Measurements from ENCODE around the gene SLC4A9. TPM values are rescaled to one million over a fixed set of nuclear protein-coding genes. Genes with fewer than 3 reads are reported as not detected.

The SLC4A9 gene
- total and polyA plus RNA-seq, 9 donors, result 0.13 TPM; not detected in 8

DNA sequence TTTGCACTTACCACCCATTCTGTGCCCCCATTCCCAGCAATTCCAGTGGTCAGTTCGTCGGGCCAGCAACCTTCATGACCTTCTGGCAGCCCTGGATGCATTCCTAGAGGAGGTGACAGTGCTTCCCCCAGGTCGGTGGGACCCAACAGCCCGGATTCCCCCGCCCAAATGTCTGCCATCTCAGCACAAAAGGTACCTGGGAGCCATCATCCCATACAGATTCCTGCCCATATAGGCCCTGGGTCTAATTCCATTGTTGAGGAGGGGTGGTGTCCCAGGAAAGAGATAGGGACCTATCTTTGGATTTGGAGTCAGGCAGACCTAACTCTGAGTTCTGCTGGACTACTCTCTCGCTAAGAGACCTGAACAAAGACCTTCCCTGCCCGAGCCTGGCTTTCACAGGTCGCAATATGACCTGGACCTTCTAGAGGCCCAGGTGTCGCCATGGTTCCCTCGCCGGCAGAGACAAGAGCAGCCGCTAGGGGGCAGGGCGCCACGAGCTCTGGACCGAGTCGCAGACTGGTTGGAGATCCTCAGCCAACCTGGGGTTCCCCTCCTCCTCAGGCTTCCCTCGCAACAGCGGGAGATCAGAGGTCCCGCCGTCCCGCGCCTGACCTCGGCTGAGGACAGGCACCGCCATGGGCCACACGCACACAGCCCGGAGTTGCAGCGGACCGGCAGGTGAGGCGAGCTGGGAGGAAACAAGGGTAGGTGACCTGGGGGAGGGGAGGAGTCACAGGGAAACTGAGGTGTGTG is 3.1 kb downstream of the SLC4A9 start:
- Histone ChIP-seq H3K4me1 (ENCODE audit: insufficient read depth) (no peaks in the 10 kb centered on the region), H3K36me3 (no peaks in the 10 kb centered on the region), H3K27ac (no peak overlapping the region), H3K9me3 (no peaks in the 10 kb centered on the region), H3K4me3 (no peak overlapping the region), H3K27me3 (no peaks in the 10 kb centered on the region)
- 8 to 11% (median 10%) methylated on average over 29 of the region's 29 CpGs for WGBS, 3 donors
- intact Hi-C loops (cut with DNase I), result loop anchor here in 2 of 4 donors (10.0 kb wide), 2 partner anchors 352 to 372 kb away; no protein-coding TSS in a partner anchor
- TF ChIP-seq, protein P1, sequence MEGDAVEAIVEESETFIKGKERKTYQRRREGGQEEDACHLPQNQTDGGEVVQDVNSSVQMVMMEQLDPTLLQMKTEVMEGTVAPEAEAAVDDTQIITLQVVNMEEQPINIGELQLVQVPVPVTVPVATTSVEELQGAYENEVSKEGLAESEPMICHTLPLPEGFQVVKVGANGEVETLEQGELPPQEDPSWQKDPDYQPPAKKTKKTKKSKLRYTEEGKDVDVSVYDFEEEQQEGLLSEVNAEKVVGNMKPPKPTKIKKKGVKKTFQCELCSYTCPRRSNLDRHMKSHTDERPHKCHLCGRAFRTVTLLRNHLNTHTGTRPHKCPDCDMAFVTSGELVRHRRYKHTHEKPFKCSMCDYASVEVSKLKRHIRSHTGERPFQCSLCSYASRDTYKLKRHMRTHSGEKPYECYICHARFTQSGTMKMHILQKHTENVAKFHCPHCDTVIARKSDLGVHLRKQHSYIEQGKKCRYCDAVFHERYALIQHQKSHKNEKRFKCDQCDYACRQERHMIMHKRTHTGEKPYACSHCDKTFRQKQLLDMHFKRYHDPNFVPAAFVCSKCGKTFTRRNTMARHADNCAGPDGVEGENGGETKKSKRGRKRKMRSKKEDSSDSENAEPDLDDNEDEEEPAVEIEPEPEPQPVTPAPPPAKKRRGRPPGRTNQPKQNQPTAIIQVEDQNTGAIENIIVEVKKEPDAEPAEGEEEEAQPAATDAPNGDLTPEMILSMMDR (IDR thresholded peaks at IDR 0.05), result peak; percentile 64 to 93 (median 78)
- TF ChIP-seq POLR2A (IDR thresholded peaks at IDR 0.05), result no peak
- peak; percentile 59 to 83 (median 78) for DNase-seq

DNA sequence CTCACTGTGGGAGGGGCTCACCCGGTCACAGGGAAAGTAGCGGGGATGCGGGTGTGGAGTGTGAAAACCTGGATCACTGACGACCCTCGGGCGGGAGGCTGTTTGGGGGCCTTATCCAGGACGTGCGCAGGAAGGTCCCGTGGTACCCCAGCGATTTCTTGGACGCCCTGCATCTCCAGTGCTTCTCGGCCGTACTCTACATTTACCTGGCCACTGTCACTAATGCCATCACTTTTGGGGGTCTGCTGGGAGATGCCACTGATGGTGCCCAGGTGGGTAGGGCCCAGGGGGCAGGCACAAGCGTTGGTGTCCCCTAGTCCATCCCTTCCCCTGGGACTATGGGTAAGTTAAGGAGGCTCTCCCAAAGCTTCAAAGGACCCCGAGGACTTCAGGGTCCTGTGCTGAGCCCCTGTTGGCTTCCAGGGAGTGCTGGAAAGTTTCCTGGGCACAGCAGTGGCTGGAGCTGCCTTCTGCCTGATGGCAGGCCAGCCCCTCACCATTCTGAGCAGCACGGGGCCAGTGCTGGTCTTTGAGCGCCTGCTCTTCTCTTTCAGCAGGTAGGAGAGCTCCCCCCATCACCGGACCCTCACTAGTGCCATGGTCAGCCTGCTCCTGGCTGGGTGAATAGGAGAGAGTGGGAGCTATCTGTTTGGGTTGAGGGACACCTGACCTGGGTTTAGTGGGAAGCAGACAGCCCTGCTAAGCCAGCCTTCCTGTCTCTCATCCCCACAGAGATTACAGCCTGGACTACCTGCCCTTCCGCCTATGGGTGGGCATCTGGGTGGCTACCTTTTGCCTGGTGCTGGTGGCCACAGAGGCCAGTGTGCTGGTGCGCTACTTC is 3.9 kb downstream of the SLC4A9 start:
- no peak for DNase-seq
- H3K4me3 ChIP-seq, result no peak overlapping the region
- H3K36me3 ChIP-seq, result no peaks in the 10 kb centered on the region
- intact Hi-C loops (cut with DNase I), result loop anchor here in 2 of 4 donors (10.0 kb wide), 2 partner anchors 351 to 371 kb away; no protein-coding TSS in a partner anchor
- H3K4me1 ChIP-seq (ENCODE audit: insufficient read depth), result no peaks in the 10 kb centered on the region
- H3K27me3 ChIP-seq, result no peaks in the 10 kb centered on the region
- 57 to 64% (median 64%) methylated on average over 20 of the region's 20 CpGs for WGBS, 3 donors
- no peaks in the 10 kb centered on the region for H3K9me3 ChIP-seq
- no peak overlapping the region for H3K27ac ChIP-seq
- no peak for TF ChIP-seq EP300 (IDR thresholded peaks at IDR 0.05)
- TF ChIP-seq POLR2A (IDR thresholded peaks at IDR 0.05), result no peak
- TF ChIP-seq, protein P1 (IDR thresholded peaks at IDR 0.05), result no peak

DNA sequence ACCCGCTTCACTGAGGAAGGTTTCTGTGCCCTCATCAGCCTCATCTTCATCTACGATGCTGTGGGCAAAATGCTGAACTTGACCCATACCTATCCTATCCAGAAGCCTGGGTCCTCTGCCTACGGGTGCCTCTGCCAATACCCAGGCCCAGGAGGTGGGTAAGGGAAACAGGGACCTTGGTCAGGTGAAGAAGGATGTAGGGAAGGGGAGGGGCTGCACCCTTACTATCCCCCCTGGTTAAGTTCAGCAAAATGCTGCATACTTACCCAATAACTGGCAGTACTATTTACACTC is 4.4 kb downstream of the SLC4A9 start:
- Histone ChIP-seq H3K9me3 (no peaks in the 10 kb centered on the region), H3K4me1 (ENCODE audit: insufficient read depth) (no peaks in the 10 kb centered on the region), H3K27ac (no peak overlapping the region), H3K36me3 (no peaks in the 10 kb centered on the region), H3K4me3 (no peak overlapping the region), H3K27me3 (no peaks in the 10 kb centered on the region)
- intact Hi-C loops (cut with DNase I), result loop anchor here in 2 of 4 donors (10.0 kb wide), 2 partner anchors 350 to 370 kb away; no protein-coding TSS in a partner anchor
- TF ChIP-seq EP300 (IDR thresholded peaks at IDR 0.05) (no peak), POLR2A (IDR thresholded peaks at IDR 0.05) (no peak)
- TF ChIP-seq, protein P1 (IDR thresholded peaks at IDR 0.05), result no peak
- 81 to 94% (median 88%) methylated on average over 3 of the region's 3 CpGs for WGBS, 3 donors
- DNase-seq, result no peak

DNA sequence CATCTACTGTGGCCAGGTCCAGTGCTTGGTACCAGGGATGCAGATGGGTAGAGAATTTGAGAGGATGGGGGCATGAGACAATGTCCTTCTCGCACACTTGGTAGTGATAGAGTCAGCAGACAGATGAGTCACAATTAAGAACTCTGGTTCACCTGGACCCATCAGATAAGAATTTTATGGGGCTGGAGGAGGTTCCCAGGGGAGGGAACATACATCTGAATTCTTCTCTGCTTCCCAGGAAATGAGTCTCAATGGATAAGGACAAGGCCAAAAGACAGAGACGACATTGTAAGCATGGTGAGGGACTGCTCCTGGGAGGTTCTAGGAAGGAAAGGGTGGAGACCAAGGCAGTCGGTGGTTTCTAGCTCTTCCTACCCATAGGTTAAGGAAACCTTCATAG is 5.3 kb downstream of the SLC4A9 start:
- TF ChIP-seq, protein P1 (IDR thresholded peaks at IDR 0.05), result no peak
- TF ChIP-seq EP300 (IDR thresholded peaks at IDR 0.05) (no peak), POLR2A (IDR thresholded peaks at IDR 0.05) (no peak)
- DNase-seq, result no peak
- intact Hi-C loops (cut with DNase I), result loop anchor here in 2 of 4 donors (10.0 kb wide), 2 partner anchors 350 to 370 kb away; no protein-coding TSS in a partner anchor
- no peak overlapping the region for H3K4me3 ChIP-seq
- H3K36me3 ChIP-seq, result no peaks in the 10 kb centered on the region
- H3K27me3 ChIP-seq, result no peaks in the 10 kb centered on the region
- 67 to 74% (median 72%) methylated on average over 3 of the region's 3 CpGs for WGBS, 3 donors
- no peak overlapping the region for H3K27ac ChIP-seq
- H3K9me3 ChIP-seq, result no peaks in the 10 kb centered on the region
- no peaks in the 10 kb centered on the region for H3K4me1 ChIP-seq (ENCODE audit: insufficient read depth)
